IMR-90 (cell line): ENCODE results near the gene OR51T1. TPM values are rescaled to one million over a fixed set of nuclear protein-coding genes. Genes with fewer than 3 reads are reported as not detected.

ENCODE experiments used
- ATAC-seq: fragments of 200-7000 bp; cut with Tn5 transposase; 2 replicates; pipeline ENCODE4 v1.9.1; 2020; ENCODE audit warnings: low read depth, mild to moderate bottlenecking, moderate library complexity
- BruUV-seq: library from RNA; stranded (reverse); fragments of 400-500 nt; replicated peaks from 2 replicates; lab custom pipeline; 2021; lab: Mats Ljungman, UMichigan
- CTCF ChIA-PET: fragments of 300-600 bp; formaldehyde crosslinking; extraction: SDS; loops from one replicate; lab custom pipeline; 2021; ENCODE audit warnings: antibody characterized with exemption; lab: Yijun Ruan, JAX
- POLR2A ChIA-PET: fragments of 300-600 bp; sonication (Branson Sonifier 250); formaldehyde crosslinking; loops from one replicate; lab custom pipeline; 2022; ENCODE audit warnings: antibody characterized with exemption; ENCODE audit not compliant: unreplicated experiment; lab: Charles Lee
- DNase-seq: peaks from one replicate; pipeline ENCODE4 v3.0.0; 2013
- H2AFZ ChIP-seq: replicated peaks from 2 replicates; pipeline ENCODE3; 2013; ENCODE audit warnings: low read length, mild to moderate bottlenecking; ENCODE audit not compliant: poor library complexity
- H2AK5ac ChIP-seq: 2 replicates; pipeline ENCODE4 v1.6.1; 2013; ENCODE audit warnings: low read depth, low read length, inconsistent platforms
- H2AK9ac ChIP-seq: replicated peaks from 2 replicates; pipeline ENCODE3; 2013; ENCODE audit warnings: mild to moderate bottlenecking, low read depth, low read length, moderate library complexity; ENCODE audit not compliant: poor library complexity
- H2BK120ac ChIP-seq: 2 replicates; pipeline ENCODE4 v1.6.1; 2013; ENCODE audit warnings: low read depth, low read length, inconsistent platforms
- H2BK15ac ChIP-seq: 3 replicates; pipeline ENCODE4 v1.6.1; 2013; ENCODE audit warnings: low read depth, low read length, inconsistent platforms
- H2BK20ac ChIP-seq: 2 replicates; pipeline ENCODE4 v1.6.1; 2013; ENCODE audit warnings: low read depth, mild to moderate bottlenecking, inconsistent platforms, low read length, moderate library complexity
- H2BK5ac ChIP-seq: 2 replicates; pipeline ENCODE4 v1.6.1; 2013; ENCODE audit warnings: mild to moderate bottlenecking, low read depth, low read length, inconsistent platforms; ENCODE audit not compliant: poor library complexity, severe bottlenecking
- H3K14ac ChIP-seq: replicated peaks from 2 replicates; pipeline ENCODE4 v1.6.1; 2013; ENCODE audit warnings: low read depth, low read length, inconsistent platforms
- H3K18ac ChIP-seq: 2 replicates; pipeline ENCODE4 v1.6.1; 2013; ENCODE audit warnings: low read depth, low read length, control low read depth
- H3K23ac ChIP-seq: 2 replicates; pipeline ENCODE4 v1.6.1; 2013; ENCODE audit warnings: low read depth, low read length, inconsistent platforms
- H3K27ac ChIP-seq: 2 replicates; pipeline ENCODE4 v1.5.1; 2013; ENCODE audit warnings: mild to moderate bottlenecking, control low read depth, low read length; ENCODE audit not compliant: insufficient read depth
- H3K27me3 ChIP-seq: 2 replicates; pipeline ENCODE4 v1.6.1; 2013; ENCODE audit warnings: low read length; ENCODE audit not compliant: control insufficient read depth, insufficient read depth
- H3K36me3 ChIP-seq: 2 replicates; pipeline ENCODE4 v1.6.1; 2013; ENCODE audit warnings: low read length, mixed read lengths; ENCODE audit not compliant: control insufficient read depth, insufficient read depth
- H3K4ac ChIP-seq: 2 replicates; pipeline ENCODE4 v1.6.1; 2013; ENCODE audit warnings: low read depth, low read length, inconsistent platforms
- H3K4me1 ChIP-seq: 2 replicates; pipeline ENCODE4 v1.6.1; 2013; ENCODE audit warnings: low read length, mixed read lengths; ENCODE audit not compliant: control insufficient read depth, insufficient read depth
- H3K4me2 ChIP-seq: 2 replicates; pipeline ENCODE4 v1.6.1; 2013; ENCODE audit warnings: low read depth, mild to moderate bottlenecking, control low read depth, low read length, moderate library complexity
- H3K4me3 ChIP-seq: 2 replicates; pipeline ENCODE4 v1.5.1; 2013; ENCODE audit warnings: low read depth, mild to moderate bottlenecking, control low read depth, low read length, moderate library complexity; ENCODE audit not compliant: insufficient read depth
- H3K56ac ChIP-seq: 2 replicates; pipeline ENCODE4 v1.6.1; 2013; ENCODE audit warnings: low read length, inconsistent platforms; ENCODE audit not compliant: insufficient read depth; ENCODE audit errors: extremely low read depth
- H3K79me1 ChIP-seq, 2 experiments: 2 replicates each; pipeline ENCODE4 v1.6.1; 2013; ENCODE audit warnings: low read length in 2 of 2, inconsistent platforms in 1 of 2, low read depth in 1 of 2
- H3K9ac ChIP-seq: 2 replicates; pipeline ENCODE4 v1.6.1; 2013; ENCODE audit warnings: low read depth, low read length, control low read depth
- H3K9me1 ChIP-seq: 2 replicates; pipeline ENCODE4 v1.6.1; 2013; ENCODE audit warnings: low read length, inconsistent platforms; ENCODE audit not compliant: insufficient read depth
- H3K9me3 ChIP-seq: 2 replicates; pipeline ENCODE4 v1.6.1; 2013; ENCODE audit warnings: low read length; ENCODE audit not compliant: control insufficient read depth, insufficient read depth
- H4K20me1 ChIP-seq: 2 replicates; pipeline ENCODE4 v1.6.1; 2013; ENCODE audit warnings: low read length, inconsistent platforms; ENCODE audit not compliant: insufficient read depth
- H4K5ac ChIP-seq: 2 replicates; pipeline ENCODE4 v1.6.1; 2013; ENCODE audit warnings: mild to moderate bottlenecking, low read depth, low read length, control low read depth
- H4K8ac ChIP-seq, 2 experiments: 2 replicates each; pipeline ENCODE4 v1.6.1; 2013; ENCODE audit warnings: low read depth in 2 of 2, low read length in 2 of 2, control low read depth in 1 of 2, inconsistent platforms in 1 of 2
- H4K91ac ChIP-seq: 2 replicates; pipeline ENCODE4 v1.6.1; 2013; ENCODE audit warnings: low read depth, low read length, inconsistent platforms; ENCODE audit not compliant: insufficient read depth
- CEBPB ChIP-seq: IDR thresholded peaks from 2 replicates; pipeline ENCODE4 v1.6.1; 2012; ENCODE audit warnings: low read depth, low read length, improper control_type of control experiment
- MAZ ChIP-seq: IDR thresholded peaks from 2 replicates; pipeline ENCODE4 v1.6.1; 2012; ENCODE audit warnings: low read depth, mild to moderate bottlenecking, low read length, improper control_type of control experiment, moderate library complexity, borderline replicate concordance
- NFE2L2 ChIP-seq: fragments of 150-350 bp; IDR thresholded peaks from 2 replicates; pipeline ENCODE4 v1.6.1; 2016; ENCODE audit warnings: low read depth, mild to moderate bottlenecking, low read length
- POLR2A ChIP-seq: IDR thresholded peaks from 2 replicates; pipeline ENCODE4 v1.6.1; 2012; ENCODE audit warnings: mild to moderate bottlenecking, low read depth, low read length
- USF2 ChIP-seq: fragments of 150-350 bp; IDR thresholded peaks from 2 replicates; pipeline ENCODE4 v1.6.1; 2017; ENCODE audit warnings: mild to moderate bottlenecking, antibody characterized with exemption, low read length, low read depth
- WGBS, 2 experiments: methylation state at CpG; one replicate each; pipeline versions ENCODE4 v1.1.5 to v1.1.7; 2013; ENCODE audit warnings: missing lambda C conversion rate in 2 of 2; ENCODE audit not compliant: insufficient read length in 1 of 2; ENCODE audit errors: extremely low coverage in 2 of 2; 5-methylcytosine and 5-hydroxymethylcytosine counted together
- dilution Hi-C: fragments of 300-500 bp; cut with HindIII; formaldehyde crosslinking; loops from one replicate; pipeline ENCODE4 v1.14.3; 2018; ENCODE audit warnings: low sequenced_read_pairs; ENCODE audit not compliant: unreplicated experiment
- in situ Hi-C: fragments of 300-500 bp; cut with MboI; formaldehyde crosslinking; loops from 3 replicates; pipeline ENCODE4 v1.14.3; 2019; ENCODE audit warnings: low sequenced_read_pairs, inconsistent platforms, mixed read lengths
- intact Hi-C: fragments of 100-400 bp; cut with micrococcal nuclease; formaldehyde crosslinking; loops from 2 replicates; pipeline ENCODE4 v1.10.0; 2022
- polyA plus RNA-seq, 3 experiments: library from polyadenylated mRNA; depleted of rRNA; stranded (reverse); fragments of >200 nt; gene quantifications; 2 replicates each; pipeline ENCODE4 v1.2.3, GENCODE V29; 2012; ENCODE audit warnings: low replicate concordance in 1 of 3
- total RNA-seq: library from RNA; depleted of rRNA; stranded (reverse); fragments of >200 nt; gene quantifications from 2 replicates; pipeline ENCODE4 v1.2.3, GENCODE V29; 2012

The OR51T1 gene
- total and polyA plus RNA-seq, 2 of the 4 experiments (the other 2 are of a cell fraction), result not detected

GRCh38 chr11:4882543-4882942 is 843 bp downstream of the OR51T1 start:
- no peak overlapping the region for H3K14ac ChIP-seq
- no peak overlapping the region for H2BK120ac ChIP-seq
- no peak overlapping the region for H2AK9ac ChIP-seq
- no peaks in the 10 kb centered on the region for H4K20me1 ChIP-seq
- no peak overlapping the region for H3K4me2 ChIP-seq
- dilution Hi-C loops (no loop called here), intact Hi-C loops (no loop called here), in situ Hi-C loops (no loop called here)
- ChIA-PET POLR2A (no interaction called here), CTCF (no interaction called here)
- no peak overlapping the region for H3K9ac ChIP-seq
- WGBS, 2 experiments, result 92% methylated on average over 2 of the region's 5 CpGs; no CpG with 5 or more reads in 1 of the 2 experiments
- no peak overlapping the region for H2AK5ac ChIP-seq
- no peak overlapping the region for H2BK5ac ChIP-seq
- no TSS peak for BruUV-seq
- H2BK20ac ChIP-seq, result no peak overlapping the region
- no peaks in the 10 kb centered on the region for H3K9me3 ChIP-seq
- no peaks in the 10 kb centered on the region for H3K36me3 ChIP-seq
- no peak overlapping the region for H2BK15ac ChIP-seq
- no peak overlapping the region for H3K4me3 ChIP-seq
- no peak overlapping the region for H3K18ac ChIP-seq
- no peak for ATAC-seq
- H3K23ac ChIP-seq, result no peak overlapping the region
- H3K9me1 ChIP-seq, result peaks cover 5% of the 10 kb centered on the region
- no peak overlapping the region for H3K56ac ChIP-seq
- no peaks in the 10 kb centered on the region for H3K79me1 ChIP-seq
- no peak overlapping the region for H3K27ac ChIP-seq
- DNase-seq, result no peak
- no peak overlapping the region; the same call in 1 of the 2 replicates for H3K4ac ChIP-seq
- no peaks in the 10 kb centered on the region for H3K27me3 ChIP-seq
- no peak overlapping the region; the same call in 1 of the 2 replicates for H4K91ac ChIP-seq
- H4K5ac ChIP-seq, result no peak overlapping the region
- H2AFZ ChIP-seq, result no peak overlapping the region
- TF ChIP-seq POLR2A (no peak), MAZ (no peak), USF2 (no peak), NFE2L2 (no peak), CEBPB (no peak)
- peaks cover 2% of the 10 kb centered on the region; the same call in 1 of the 2 replicates for H3K4me1 ChIP-seq
- no peak overlapping the region for H4K8ac ChIP-seq
